ENCODE results near the gene WDR90. TPM values are rescaled to one million over a fixed set of nuclear protein-coding genes. Genes with fewer than 3 reads are reported as not detected.

WDR90 gene
- total and polyA plus RNA-seq, 2 experiments from 2014 or later: 25.9 to 42.2 TPM

DNA sequence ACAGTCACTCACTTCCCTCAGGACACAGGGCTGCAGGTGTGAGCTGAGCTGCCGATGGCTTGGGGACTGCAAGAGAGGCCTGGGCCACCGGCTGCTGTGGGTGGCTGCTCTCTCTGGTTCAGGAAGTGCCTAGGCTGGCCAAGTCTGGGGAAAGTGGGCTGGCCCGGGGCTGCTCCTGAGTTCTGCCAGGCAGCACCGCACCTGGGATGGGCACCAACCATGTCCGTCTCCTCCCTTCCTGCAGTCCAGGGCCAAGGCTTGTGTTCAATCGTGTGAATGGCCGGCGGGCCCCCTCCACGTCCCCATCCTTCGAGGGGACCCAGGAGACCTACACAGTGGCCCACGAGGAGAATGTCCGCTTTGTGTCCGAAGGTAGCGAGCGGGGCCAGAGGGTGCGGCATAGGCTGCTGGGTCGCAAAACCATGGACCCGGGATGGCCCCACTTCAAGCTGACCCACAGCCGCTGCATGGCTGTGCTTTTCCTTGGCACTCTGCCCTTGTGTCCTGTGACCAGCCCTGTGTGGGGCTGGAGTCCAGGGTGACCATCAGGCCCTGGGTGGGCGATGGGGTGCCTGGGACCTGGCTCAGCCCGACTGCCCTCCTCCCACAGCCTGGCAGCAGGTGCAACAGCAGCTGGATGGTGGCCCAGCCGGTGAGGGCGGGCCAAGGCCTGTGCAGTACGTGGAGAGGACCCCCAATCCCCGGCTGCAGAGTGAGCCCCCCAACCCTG is 1.8 kb upstream of the WDR90 start:
- no peak overlapping the region for H3K27ac Mint-ChIP-seq
- H3K4me3 ChIP-seq: no peak overlapping the region
- H3K36me3 Mint-ChIP-seq (ENCODE audit: low read depth): no peaks in the 10 kb centered on the region
- ATAC-seq (no peak), DNase-seq (ENCODE audit: low spot score) (no peak)
- no peaks in the 10 kb centered on the region for H3K9me3 Mint-ChIP-seq
- peaks cover 9% of the 10 kb centered on the region; the same call in 1 of the 2 replicates for H3F3A ChIP-seq (replicated peaks; ENCODE audit: low read depth)
- H2AFZ ChIP-seq: no peak overlapping the region
- no peaks in the 10 kb centered on the region; the same call in 1 of the 2 replicates for H4K20me1 ChIP-seq (replicated peaks; ENCODE audit: insufficient read depth)
- peaks cover 17% of the 10 kb centered on the region; the same call in 1 of the 2 replicates for H3K79me2 ChIP-seq (replicated peaks; ENCODE audit: insufficient read depth)
- no peak overlapping the region for H3K27ac ChIP-seq (ENCODE audit: low read depth)
- TF ChIP-seq CREB1 (CRISPR knock-in tag; IDR thresholded peaks at IDR 0.05; ENCODE audit: low read depth): no peak
- TF ChIP-seq ETS1 (IDR thresholded peaks at IDR 0.05): no peak
- no peak for TF ChIP-seq EZH2 (IDR thresholded peaks at IDR 0.05; ENCODE audit: low read depth, unreplicated experiment)
- no peak for TF ChIP-seq EZH2phosphoT487 (IDR thresholded peaks at IDR 0.05; ENCODE audit: unreplicated experiment)
- no peak for TF ChIP-seq NANOG (IDR thresholded peaks at IDR 0.05; ENCODE audit: borderline replicate concordance)
- peaks cover 3% of the 10 kb centered on the region; the same call in 2 of the 3 replicates for H3K4me1 Mint-ChIP-seq
- no peaks in the 10 kb centered on the region for H3K9me2 ChIP-seq (ENCODE audit: insufficient read depth)
- peaks cover 5% of the 10 kb centered on the region; the same call in 1 of the 2 replicates for H3K4me1 ChIP-seq (ENCODE audit: insufficient read depth)
- H3K36me3 ChIP-seq (ENCODE audit: insufficient read depth): no peaks in the 10 kb centered on the region
- H3K27me3 Mint-ChIP-seq (ENCODE audit: insufficient read depth, low read depth, poor library complexity): peaks cover 8% of the 10 kb centered on the region
- H3K4me2 ChIP-seq: no peak overlapping the region
- H3K4me3 Mint-ChIP-seq: no peak overlapping the region
- no peaks in the 10 kb centered on the region for H3K27me3 ChIP-seq (ENCODE audit: insufficient read depth)

DNA sequence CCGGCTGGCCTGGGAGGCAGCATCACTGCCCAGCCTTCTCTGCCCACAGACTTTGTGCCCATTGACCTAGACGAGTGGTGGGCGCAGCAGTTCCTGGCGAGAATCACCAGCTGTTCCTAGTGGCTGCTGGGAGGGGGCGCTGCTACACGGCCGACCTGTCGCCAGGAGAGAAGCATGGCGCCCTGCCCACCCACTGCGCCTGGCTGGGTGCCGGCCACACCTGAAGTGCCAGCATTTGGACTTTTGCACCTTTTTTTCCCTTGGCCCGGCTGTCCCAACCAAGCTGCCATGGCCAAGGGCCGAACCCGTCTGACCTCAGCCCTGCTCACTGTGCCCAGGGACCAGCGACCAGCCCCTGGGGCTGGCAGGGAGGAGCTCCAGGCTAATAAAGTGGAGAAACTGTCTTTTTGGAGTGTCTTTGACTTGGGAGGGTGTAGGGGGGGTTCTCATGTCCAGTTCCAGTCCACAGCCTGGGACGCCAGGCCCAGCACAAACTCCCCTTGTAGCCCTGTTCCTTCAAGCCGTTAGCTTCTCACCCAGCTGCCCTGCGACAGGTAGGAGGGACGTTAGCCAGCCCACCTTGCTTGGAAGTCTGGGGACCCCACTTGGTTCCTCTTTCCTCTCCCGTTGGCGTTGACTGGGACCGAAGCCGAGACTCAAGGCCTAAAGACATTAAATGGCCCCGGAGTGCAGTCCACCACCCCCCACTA is 939 bp upstream of the WDR90 start:
- peak overlapping the region; percentile 63; the same call in 1 of the 2 replicates for H2AFZ ChIP-seq
- H3K4me1 Mint-ChIP-seq: peaks cover 3% of the 10 kb centered on the region; the same call in 1 of the 3 replicates
- H3K27ac ChIP-seq (ENCODE audit: low read depth): 0 out of 2 replicates have a peak overlapping the region, but pooled peaks have one; percentile 66
- H3K27ac Mint-ChIP-seq: peak overlapping the region; percentile 82
- peak overlapping the region; percentile 84 for H3K4me3 Mint-ChIP-seq
- H3K36me3 Mint-ChIP-seq (ENCODE audit: low read depth): no peaks in the 10 kb centered on the region
- ATAC-seq (peak; percentile 42), DNase-seq (ENCODE audit: low spot score) (peak; percentile 75)
- H3K27me3 ChIP-seq (ENCODE audit: insufficient read depth): no peaks in the 10 kb centered on the region
- H3F3A ChIP-seq (replicated peaks; ENCODE audit: low read depth): peaks cover 9% of the 10 kb centered on the region; the same call in 1 of the 2 replicates
- no peaks in the 10 kb centered on the region; the same call in 1 of the 2 replicates for H3K4me1 ChIP-seq (ENCODE audit: insufficient read depth)
- H3K9me3 Mint-ChIP-seq: no peaks in the 10 kb centered on the region
- peak overlapping the region; percentile 95 for H3K4me2 ChIP-seq
- no peaks in the 10 kb centered on the region for H3K9me2 ChIP-seq (ENCODE audit: insufficient read depth)
- H3K27me3 Mint-ChIP-seq (ENCODE audit: insufficient read depth, low read depth, poor library complexity): peaks cover 8% of the 10 kb centered on the region
- H3K79me2 ChIP-seq (replicated peaks; ENCODE audit: insufficient read depth): peaks cover 9% of the 10 kb centered on the region; the same call in 1 of the 2 replicates
- H3K4me3 ChIP-seq: peak overlapping the region; percentile 80
- TF ChIP-seq CTCF (conservative IDR thresholded peaks at IDR 0.05; ENCODE audit: low read depth in 2 of 2): peak; percentile 69 to 82
- no peak for TF ChIP-seq JUNB (IDR thresholded peaks at IDR 0.05; ENCODE audit: unreplicated experiment)
- TF ChIP-seq NANOG (IDR thresholded peaks at IDR 0.05; ENCODE audit: borderline replicate concordance): no peak
- 0 out of 2 replicates have a peak, but pooled peaks have one; percentile 9 for TF ChIP-seq CREB1 (CRISPR knock-in tag; IDR thresholded peaks at IDR 0.05; ENCODE audit: low read depth)
- TF ChIP-seq POLR2AphosphoS5 (IDR thresholded peaks at IDR 0.05; ENCODE audit: low read depth): 0 out of 2 replicates have a peak, but pooled peaks have one; percentile 14
- no peak for TF ChIP-seq ZNF462 (CRISPR knock-in tag; IDR thresholded peaks at IDR 0.05)
- no peaks in the 10 kb centered on the region; the same call in 1 of the 2 replicates for H4K20me1 ChIP-seq (replicated peaks; ENCODE audit: insufficient read depth)
- no peaks in the 10 kb centered on the region for H3K36me3 ChIP-seq (ENCODE audit: insufficient read depth)
